Karpas-422 (cell line): ENCODE data around the gene HOXD8. TPM values are rescaled to one million over a fixed set of nuclear protein-coding genes. Genes with fewer than 3 reads are reported as not detected.

Source experiments
- DNase-seq: peaks from one replicate; pipeline ENCODE4 v3.0.0-alpha.2; 2015
- H2AFZ ChIP-seq: fragments of 200-600 bp; sonication (generic); 2 replicates; pipeline ENCODE4 v1.6.1; 2014; ENCODE audit warnings: antibody characterized with exemption, low read length, mixed read lengths
- H3K27ac ChIP-seq: fragments of 200-600 bp; sonication (generic); 2 replicates; pipeline ENCODE4 v1.5.1; 2014; ENCODE audit warnings: mild to moderate bottlenecking, low read length, moderate library complexity
- H3K27me3 ChIP-seq: fragments of 200-600 bp; sonication (generic); 2 replicates; pipeline ENCODE4 v1.6.1; 2014; ENCODE audit warnings: low read length, mixed read lengths
- H3K36me3 ChIP-seq: fragments of 200-600 bp; sonication (generic); 2 replicates; pipeline ENCODE4 v1.6.1; 2014; ENCODE audit warnings: low read length, mixed read lengths; ENCODE audit not compliant: insufficient read depth
- H3K4me1 ChIP-seq: fragments of 200-600 bp; sonication (generic); 2 replicates; pipeline ENCODE4 v1.6.1; 2014; ENCODE audit warnings: mild to moderate bottlenecking, low read length, mixed read lengths
- H3K4me2 ChIP-seq: fragments of 200-600 bp; sonication (generic); 2 replicates; pipeline ENCODE4 v1.6.1; 2014; ENCODE audit warnings: low read length, low read depth, mild to moderate bottlenecking; ENCODE audit not compliant: poor library complexity, severe bottlenecking
- H3K4me3 ChIP-seq: fragments of 200-600 bp; sonication (generic); 2 replicates; pipeline ENCODE4 v1.5.1; 2014; ENCODE audit warnings: mild to moderate bottlenecking, antibody characterized with exemption, low read length, mixed read lengths
- H3K79me2 ChIP-seq: fragments of 200-600 bp; sonication (generic); 2 replicates; pipeline ENCODE4 v1.6.1; 2014; ENCODE audit warnings: mild to moderate bottlenecking, low read length, mixed read lengths
- H3K9ac ChIP-seq: fragments of 200-600 bp; sonication (generic); 2 replicates; pipeline ENCODE4 v1.6.0; 2014; ENCODE audit warnings: low read length
- H3K9me2 ChIP-seq: fragments of 200-600 bp; sonication (generic), shearing (Covaris generic); replicated peaks from 2 replicates; pipeline ENCODE4 v1.6.0; 2014; ENCODE audit warnings: mild to moderate bottlenecking, low read length, moderate library complexity; ENCODE audit not compliant: insufficient read depth
- H3K9me3 ChIP-seq: fragments of 300-700, 200-600 bp; sonication (generic); 2 replicates; pipeline ENCODE4 v1.6.1; 2014; ENCODE audit warnings: low read length, mixed read lengths
- H4K20me1 ChIP-seq: fragments of 200-600 bp; sonication (generic); 2 replicates; pipeline ENCODE4 v1.6.1; 2014; ENCODE audit warnings: mild to moderate bottlenecking, antibody characterized with exemption, low read length, low read depth; ENCODE audit not compliant: insufficient read depth
- total RNA-seq: library from RNA; depleted of rRNA; stranded (reverse); fragments of >200 nt; shearing (Covaris generic); gene quantifications from 2 replicates; pipeline ENCODE4 v1.2.3, GENCODE V29; 2014; ENCODE audit warnings: low replicate concordance

Gene HOXD8
- total RNA-seq, 1 experiment from 2014 or later: not detected

GRCh38 chr2:176161825-176162626, 32.5 kb downstream of the HOXD8 start:
- no peak overlapping the region for H3K4me3 ChIP-seq

GRCh38 chr2:176162911-176163671, 33.6 kb downstream of the HOXD8 start:
- Histone ChIP-seq H3K4me3 (no peak overlapping the region), H3K9me2 (no peaks in the 10 kb centered on the region), H3K79me2 (no peaks in the 10 kb centered on the region), H3K36me3 (no peaks in the 10 kb centered on the region), H3K27me3 (no peaks in the 10 kb centered on the region), H2AFZ (no peak overlapping the region), H3K4me2 (no peak overlapping the region), H3K4me1 (no peaks in the 10 kb centered on the region), H3K9ac (no peak overlapping the region), H3K27ac (no peak overlapping the region), H3K9me3 (no peaks in the 10 kb centered on the region), H4K20me1 (no peaks in the 10 kb centered on the region)
- no peak for DNase-seq

More at GRCh38 chr2:176161825-176162626, 32.5 kb downstream of the HOXD8 start:
- no peak overlapping the region for H3K27ac ChIP-seq
- H3K9me2 ChIP-seq: no peaks in the 10 kb centered on the region
- no peaks in the 10 kb centered on the region for H3K79me2 ChIP-seq
- H3K9me3 ChIP-seq: no peaks in the 10 kb centered on the region
- no peaks in the 10 kb centered on the region for H3K4me1 ChIP-seq
- no peaks in the 10 kb centered on the region for H3K27me3 ChIP-seq
- no peak for DNase-seq
- H2AFZ ChIP-seq: no peak overlapping the region
- no peak overlapping the region for H3K9ac ChIP-seq
- H3K36me3 ChIP-seq: no peaks in the 10 kb centered on the region
- no peak overlapping the region for H3K4me2 ChIP-seq
- H4K20me1 ChIP-seq: no peaks in the 10 kb centered on the region

DNA sequence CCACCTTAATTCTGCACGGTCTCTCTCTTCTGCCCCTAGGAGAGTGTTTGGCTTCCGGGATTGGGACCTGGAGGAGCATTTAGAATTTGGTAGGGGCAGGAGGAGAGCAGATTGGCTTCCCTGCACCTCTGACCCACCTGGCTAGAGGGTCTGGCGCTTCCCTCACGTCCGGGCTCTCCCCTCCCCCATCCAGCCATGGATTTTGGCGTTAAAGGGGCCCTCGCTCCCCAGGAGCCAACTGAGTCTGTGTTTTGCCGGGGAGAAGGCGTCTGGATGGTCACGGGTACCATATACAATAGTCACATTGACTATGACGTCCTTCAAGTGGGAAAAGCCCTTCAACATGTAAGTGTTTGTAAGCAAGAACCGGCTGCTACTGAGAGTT, 34.2 kb downstream of the HOXD8 start:
- Histone ChIP-seq H2AFZ (no peak overlapping the region), H3K79me2 (no peaks in the 10 kb centered on the region), H3K36me3 (no peaks in the 10 kb centered on the region), H3K9me2 (no peaks in the 10 kb centered on the region), H3K9me3 (no peaks in the 10 kb centered on the region), H3K27ac (no peak overlapping the region), H3K27me3 (no peaks in the 10 kb centered on the region), H4K20me1 (no peaks in the 10 kb centered on the region), H3K4me2 (no peak overlapping the region), H3K4me1 (no peaks in the 10 kb centered on the region), H3K4me3 (no peak overlapping the region), H3K9ac (no peak overlapping the region)
- DNase-seq: no peak

GRCh38 chr2:176164201-176164600, 34.7 kb downstream of the HOXD8 start:
- H3K9ac ChIP-seq: no peak overlapping the region
- no peaks in the 10 kb centered on the region for H3K27me3 ChIP-seq
- no peaks in the 10 kb centered on the region for H3K79me2 ChIP-seq
- no peak overlapping the region for H2AFZ ChIP-seq
- no peaks in the 10 kb centered on the region for H3K9me2 ChIP-seq
- no peak overlapping the region for H3K4me2 ChIP-seq
- DNase-seq: no peak
- no peaks in the 10 kb centered on the region for H4K20me1 ChIP-seq
- H3K4me3 ChIP-seq: no peak overlapping the region
- H3K9me3 ChIP-seq: no peaks in the 10 kb centered on the region
- no peak overlapping the region for H3K27ac ChIP-seq
- no peaks in the 10 kb centered on the region for H3K4me1 ChIP-seq
- no peaks in the 10 kb centered on the region for H3K36me3 ChIP-seq

GRCh38 chr2:176164611-176165369, 35.3 kb downstream of the HOXD8 start:
- Histone ChIP-seq H3K79me2 (no peaks in the 10 kb centered on the region), H3K4me1 (no peaks in the 10 kb centered on the region), H2AFZ (no peak overlapping the region), H3K9ac (no peak overlapping the region), H3K27me3 (no peaks in the 10 kb centered on the region), H3K9me2 (no peaks in the 10 kb centered on the region), H3K27ac (no peak overlapping the region), H3K9me3 (no peaks in the 10 kb centered on the region), H4K20me1 (no peaks in the 10 kb centered on the region), H3K4me2 (no peak overlapping the region), H3K4me3 (no peak overlapping the region), H3K36me3 (no peaks in the 10 kb centered on the region)
- DNase-seq: no peak

GRCh38 chr2:176165370-176166050, 36.0 kb downstream of the HOXD8 start:
- no peak overlapping the region for H3K4me2 ChIP-seq
- H3K9me3 ChIP-seq: no peaks in the 10 kb centered on the region

DNA sequence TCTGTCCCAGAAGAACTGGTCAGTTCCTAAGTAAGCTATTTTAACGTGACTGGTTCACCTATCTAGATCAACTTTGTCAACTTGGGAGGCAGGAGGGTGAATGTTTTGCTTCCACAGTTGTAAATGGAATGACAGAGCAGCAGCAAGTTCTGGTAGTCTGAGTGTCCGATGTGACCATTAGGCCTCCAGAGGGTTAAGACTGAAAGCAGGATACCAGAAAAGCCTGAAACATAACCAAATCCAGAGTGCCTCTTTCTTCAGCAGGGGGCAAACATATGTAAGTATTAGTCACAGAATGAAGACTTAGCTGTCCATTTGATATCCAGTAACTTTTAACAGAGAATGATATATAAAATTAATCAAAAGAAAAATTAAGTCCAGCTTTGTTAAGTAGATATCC, 36.8 kb downstream of the HOXD8 start:
- Histone ChIP-seq H3K9me3 (no peaks in the 10 kb centered on the region), H3K27me3 (no peaks in the 10 kb centered on the region), H3K79me2 (no peaks in the 10 kb centered on the region), H4K20me1 (no peaks in the 10 kb centered on the region), H3K4me2 (no peak overlapping the region), H3K36me3 (no peaks in the 10 kb centered on the region), H3K4me1 (no peaks in the 10 kb centered on the region), H2AFZ (no peak overlapping the region), H3K9me2 (no peaks in the 10 kb centered on the region), H3K27ac (no peak overlapping the region), H3K4me3 (no peak overlapping the region), H3K9ac (no peak overlapping the region)
- no peak for DNase-seq

More at GRCh38 chr2:176165370-176166050, 36.0 kb downstream of the HOXD8 start:
- H3K4me1 ChIP-seq: no peaks in the 10 kb centered on the region
- no peaks in the 10 kb centered on the region for H3K9me2 ChIP-seq
- H3K36me3 ChIP-seq: no peaks in the 10 kb centered on the region
- no peak overlapping the region for H3K4me3 ChIP-seq
- no peak overlapping the region for H3K27ac ChIP-seq
- H3K9ac ChIP-seq: no peak overlapping the region
- no peak overlapping the region for H2AFZ ChIP-seq
- no peaks in the 10 kb centered on the region for H3K27me3 ChIP-seq
- no peaks in the 10 kb centered on the region for H3K79me2 ChIP-seq
- no peaks in the 10 kb centered on the region for H4K20me1 ChIP-seq
- DNase-seq: no peak
